Measurements from ENCODE around the gene USP19. TPM values are rescaled to one million over a fixed set of nuclear protein-coding genes. Genes with fewer than 3 reads are reported as not detected.

USP19 gene
- total RNA-seq, 1 experiment from 2014 or later, result 73.3 TPM

- TF ChIP-seq, protein P1, sequence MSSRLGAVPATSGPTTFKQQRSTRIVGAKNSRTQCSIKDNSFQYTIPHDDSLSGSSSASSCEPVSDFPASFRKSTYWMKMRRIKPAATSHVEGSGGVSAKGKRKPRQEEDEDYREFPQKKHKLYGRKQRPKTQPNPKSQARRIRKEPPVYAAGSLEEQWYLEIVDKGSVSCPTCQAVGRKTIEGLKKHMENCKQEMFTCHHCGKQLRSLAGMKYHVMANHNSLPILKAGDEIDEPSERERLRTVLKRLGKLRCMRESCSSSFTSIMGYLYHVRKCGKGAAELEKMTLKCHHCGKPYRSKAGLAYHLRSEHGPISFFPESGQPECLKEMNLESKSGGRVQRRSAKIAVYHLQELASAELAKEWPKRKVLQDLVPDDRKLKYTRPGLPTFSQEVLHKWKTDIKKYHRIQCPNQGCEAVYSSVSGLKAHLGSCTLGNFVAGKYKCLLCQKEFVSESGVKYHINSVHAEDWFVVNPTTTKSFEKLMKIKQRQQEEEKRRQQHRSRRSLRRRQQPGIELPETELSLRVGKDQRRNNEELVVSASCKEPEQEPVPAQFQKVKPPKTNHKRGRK (CRISPR knock-in tag; IDR thresholded peaks at IDR 0.05; ENCODE audit: borderline replicate concordance), result no peak
- TF ChIP-seq ZNF232 (CRISPR knock-in tag; IDR thresholded peaks at IDR 0.05) (no peak), HMGA2 (CRISPR knock-in tag; IDR thresholded peaks at IDR 0.05) (no peak), ZNF317 (CRISPR knock-in tag; IDR thresholded peaks at IDR 0.05; ENCODE audit: borderline replicate concordance, low read depth) (no peak)
- TF ChIP-seq, protein P2, sequence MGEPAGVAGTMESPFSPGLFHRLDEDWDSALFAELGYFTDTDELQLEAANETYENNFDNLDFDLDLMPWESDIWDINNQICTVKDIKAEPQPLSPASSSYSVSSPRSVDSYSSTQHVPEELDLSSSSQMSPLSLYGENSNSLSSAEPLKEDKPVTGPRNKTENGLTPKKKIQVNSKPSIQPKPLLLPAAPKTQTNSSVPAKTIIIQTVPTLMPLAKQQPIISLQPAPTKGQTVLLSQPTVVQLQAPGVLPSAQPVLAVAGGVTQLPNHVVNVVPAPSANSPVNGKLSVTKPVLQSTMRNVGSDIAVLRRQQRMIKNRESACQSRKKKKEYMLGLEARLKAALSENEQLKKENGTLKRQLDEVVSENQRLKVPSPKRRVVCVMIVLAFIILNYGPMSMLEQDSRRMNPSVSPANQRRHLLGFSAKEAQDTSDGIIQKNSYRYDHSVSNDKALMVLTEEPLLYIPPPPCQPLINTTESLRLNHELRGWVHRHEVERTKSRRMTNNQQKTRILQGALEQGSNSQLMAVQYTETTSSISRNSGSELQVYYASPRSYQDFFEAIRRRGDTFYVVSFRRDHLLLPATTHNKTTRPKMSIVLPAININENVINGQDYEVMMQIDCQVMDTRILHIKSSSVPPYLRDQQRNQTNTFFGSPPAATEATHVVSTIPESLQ (CRISPR knock-in tag; IDR thresholded peaks at IDR 0.05), result no peak
Observed at GRCh38 chr3:49110780-49111179, 9.8 kb downstream of the USP19 start (continued).

DNA sequence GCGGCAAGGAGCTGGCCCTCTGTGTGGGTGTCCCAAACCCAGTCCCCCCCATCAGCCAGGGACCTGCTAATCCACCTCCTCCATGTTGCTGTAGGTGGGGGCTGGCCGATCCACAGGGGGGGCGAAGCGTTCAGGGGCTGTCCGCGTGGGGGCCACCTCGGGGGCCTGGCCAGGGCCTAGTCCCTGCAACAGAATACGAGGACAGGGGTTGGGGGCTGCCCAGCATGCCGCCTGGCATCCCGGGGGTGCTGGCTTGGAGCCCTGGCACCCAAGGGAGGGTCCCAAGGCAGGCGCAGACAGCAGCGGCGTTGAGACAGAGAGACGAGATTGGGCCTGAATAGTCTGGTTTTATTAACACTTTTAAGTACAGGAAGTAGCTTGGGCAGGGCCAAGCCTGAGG is 12.3 kb downstream of the USP19 start:
- H3K4me1 Mint-ChIP-seq, result peaks cover 24% of the 10 kb centered on the region
- TF ChIP-seq STAT6 (CRISPR knock-in tag; conservative IDR thresholded peaks at IDR 0.05; ENCODE audit: low read depth) (no peak), MAX (CRISPR knock-in tag; IDR thresholded peaks at IDR 0.05) (no peak), E2F4 (CRISPR knock-in tag; IDR thresholded peaks at IDR 0.05; ENCODE audit: borderline replicate concordance, low read depth) (no peak), PRRX2 (CRISPR knock-in tag; IDR thresholded peaks at IDR 0.05) (no peak)
- TF ChIP-seq, protein P3, sequence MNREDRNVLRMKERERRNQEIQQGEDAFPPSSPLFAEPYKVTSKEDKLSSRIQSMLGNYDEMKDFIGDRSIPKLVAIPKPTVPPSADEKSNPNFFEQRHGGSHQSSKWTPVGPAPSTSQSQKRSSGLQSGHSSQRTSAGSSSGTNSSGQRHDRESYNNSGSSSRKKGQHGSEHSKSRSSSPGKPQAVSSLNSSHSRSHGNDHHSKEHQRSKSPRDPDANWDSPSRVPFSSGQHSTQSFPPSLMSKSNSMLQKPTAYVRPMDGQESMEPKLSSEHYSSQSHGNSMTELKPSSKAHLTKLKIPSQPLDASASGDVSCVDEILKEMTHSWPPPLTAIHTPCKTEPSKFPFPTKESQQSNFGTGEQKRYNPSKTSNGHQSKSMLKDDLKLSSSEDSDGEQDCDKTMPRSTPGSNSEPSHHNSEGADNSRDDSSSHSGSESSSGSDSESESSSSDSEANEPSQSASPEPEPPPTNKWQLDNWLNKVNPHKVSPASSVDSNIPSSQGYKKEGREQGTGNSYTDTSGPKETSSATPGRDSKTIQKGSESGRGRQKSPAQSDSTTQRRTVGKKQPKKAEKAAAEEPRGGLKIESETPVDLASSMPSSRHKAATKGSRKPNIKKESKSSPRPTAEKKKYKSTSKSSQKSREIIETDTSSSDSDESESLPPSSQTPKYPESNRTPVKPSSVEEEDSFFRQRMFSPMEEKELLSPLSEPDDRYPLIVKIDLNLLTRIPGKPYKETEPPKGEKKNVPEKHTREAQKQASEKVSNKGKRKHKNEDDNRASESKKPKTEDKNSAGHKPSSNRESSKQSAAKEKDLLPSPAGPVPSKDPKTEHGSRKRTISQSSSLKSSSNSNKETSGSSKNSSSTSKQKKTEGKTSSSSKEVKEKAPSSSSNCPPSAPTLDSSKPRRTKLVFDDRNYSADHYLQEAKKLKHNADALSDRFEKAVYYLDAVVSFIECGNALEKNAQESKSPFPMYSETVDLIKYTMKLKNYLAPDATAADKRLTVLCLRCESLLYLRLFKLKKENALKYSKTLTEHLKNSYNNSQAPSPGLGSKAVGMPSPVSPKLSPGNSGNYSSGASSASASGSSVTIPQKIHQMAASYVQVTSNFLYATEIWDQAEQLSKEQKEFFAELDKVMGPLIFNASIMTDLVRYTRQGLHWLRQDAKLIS (CRISPR knock-in tag; IDR thresholded peaks at IDR 0.05; ENCODE audit: borderline replicate concordance), result no peak
- TF ChIP-seq, protein P4, sequence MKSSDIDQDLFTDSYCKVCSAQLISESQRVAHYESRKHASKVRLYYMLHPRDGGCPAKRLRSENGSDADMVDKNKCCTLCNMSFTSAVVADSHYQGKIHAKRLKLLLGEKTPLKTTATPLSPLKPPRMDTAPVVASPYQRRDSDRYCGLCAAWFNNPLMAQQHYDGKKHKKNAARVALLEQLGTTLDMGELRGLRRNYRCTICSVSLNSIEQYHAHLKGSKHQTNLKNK (CRISPR knock-in tag; IDR thresholded peaks at IDR 0.05), result no peak
- DNase-seq (ENCODE audit: low spot score), result no peak
- H3K27ac Mint-ChIP-seq, result no peak overlapping the region
- peaks cover 29% of the 10 kb centered on the region for H3K36me3 Mint-ChIP-seq
- ChIA-PET POLR2A (interaction anchor here (2.2 kb wide), 1 partner anchor 14 kb away, joined by 8 read pairs; the partner anchor contains the start of gene QRICH1), CTCF (interaction anchor here (0.5 kb wide), 1 partner anchor 10 kb away, joined by 3 read pairs; no protein-coding TSS in a partner anchor)
- H3K9me3 Mint-ChIP-seq, result no peaks in the 10 kb centered on the region
- no peak overlapping the region for H3K4me3 Mint-ChIP-seq
- no peaks in the 10 kb centered on the region for H3K27me3 Mint-ChIP-seq (ENCODE audit: low read depth)
- ATAC-seq, result no peak
